Measurements from ENCODE around the gene NDUFS6.

GRCh38 chr5:1777281-1778137 is 23.7 kb upstream of the NDUFS6 start:
- TF ChIP-seq CTCF (IDR thresholded peaks at IDR 0.05; ENCODE audit: low read depth, low read length, poor library complexity, severe bottlenecking) (no peak), EZH2phosphoT487 (IDR thresholded peaks at IDR 0.05; ENCODE audit: borderline replicate concordance, low read length) (no peak)

Measured in DOHH2 (cell line).